WTC11 (cell line): ENCODE data around the gene FAM20A. TPM values are rescaled to one million over a fixed set of nuclear protein-coding genes. Genes with fewer than 3 reads are reported as not detected.

ENCODE experiments used
- ATAC-seq: fragments of 200-7000 bp; cut with Tn5 transposase; 2 replicates; pipeline ENCODE4 v1.10.0; 2021; ENCODE audit warnings: mild to moderate bottlenecking, moderate library complexity
- CTCF ChIA-PET: fragments of 300-600 bp; sonication (Branson Sonifier 250); formaldehyde crosslinking; loops from one replicate; lab custom pipeline; 2021; ENCODE audit warnings: antibody characterized with exemption; lab: Charles Lee
- POLR2A ChIA-PET: fragments of 350-600 bp; sonication (Branson Sonifier 250); formaldehyde crosslinking; loops from one replicate; lab custom pipeline; 2021; ENCODE audit warnings: antibody characterized with exemption; lab: Charles Lee
- DNase-seq: peaks from one replicate; pipeline ENCODE4 v3.0.0; 2021; ENCODE audit warnings: low spot score
- H3K27ac Mint-ChIP-seq: 2 replicates; pipeline ENCODE4 v1.8.0; 2021; ENCODE audit warnings: mixed read lengths
- H3K27me3 Mint-ChIP-seq: 2 replicates; pipeline ENCODE4 v1.8.0; 2021; ENCODE audit warnings: low read depth, mild to moderate bottlenecking, moderate library complexity, mixed read lengths
- H3K36me3 Mint-ChIP-seq: 2 replicates; pipeline ENCODE4 v1.8.0; 2021; ENCODE audit warnings: mixed read lengths
- H3K4me1 Mint-ChIP-seq: 2 replicates; pipeline ENCODE4 v1.8.0; 2022; ENCODE audit warnings: mixed read lengths
- H3K4me3 Mint-ChIP-seq: 2 replicates; pipeline ENCODE4 v1.8.0; 2021; ENCODE audit warnings: mild to moderate bottlenecking, moderate library complexity, mixed read lengths
- H3K9me3 Mint-ChIP-seq: 2 replicates; pipeline ENCODE4 v1.8.0; 2021; ENCODE audit warnings: mixed read lengths
- ELF4 ChIP-seq: sonication (generic); formaldehyde crosslinking; IDR thresholded peaks from 2 replicates; pipeline ENCODE4 v1.8.1; 2022; ENCODE audit warnings: low read depth, mild to moderate bottlenecking, moderate library complexity, missing genetic modification reagents
- EMX1 ChIP-seq: fragments of 250-450 bp; sonication (Bioruptor Pico); IDR thresholded peaks from 2 replicates; pipeline ENCODE4 v1.8.0; 2021; ENCODE audit warnings: mild to moderate bottlenecking
- GRHL2 ChIP-seq: fragments of 250-450 bp; sonication (Bioruptor Pico); IDR thresholded peaks from 2 replicates; pipeline ENCODE4 v1.8.0; 2022; ENCODE audit warnings: mild to moderate bottlenecking, moderate library complexity; ENCODE audit not compliant: insufficient replicate concordance, severe bottlenecking
- GTF2I ChIP-seq: fragments of 250-450 bp; sonication (Bioruptor Pico); conservative IDR thresholded peaks from 2 replicates; pipeline ENCODE4 v1.4.0; 2021; ENCODE audit warnings: mild to moderate bottlenecking
- IRF2 ChIP-seq: sonication (generic); formaldehyde crosslinking; IDR thresholded peaks from 2 replicates; pipeline ENCODE4 v1.8.0; 2022; ENCODE audit warnings: low read depth, missing genetic modification reagents, borderline replicate concordance
- JUN ChIP-seq: sonication (generic); formaldehyde crosslinking; IDR thresholded peaks from 2 replicates; pipeline ENCODE4 v1.8.0; 2023; ENCODE audit warnings: mild to moderate bottlenecking, missing genetic modification reagents
- MYBL2 ChIP-seq: sonication (generic); formaldehyde crosslinking; IDR thresholded peaks from 2 replicates; pipeline ENCODE4 v1.8.1; 2023; ENCODE audit warnings: mild to moderate bottlenecking, moderate library complexity, missing genetic modification reagents
- NFATC4 ChIP-seq: fragments of 250-450 bp; sonication (Bioruptor Pico); IDR thresholded peaks from 2 replicates; pipeline ENCODE4 v1.9.0; 2021; ENCODE audit warnings: mild to moderate bottlenecking
- OVOL2 ChIP-seq: fragments of 250-450 bp; sonication (Bioruptor Pico); IDR thresholded peaks from 2 replicates; pipeline ENCODE4 v1.9.0; 2021; ENCODE audit warnings: mild to moderate bottlenecking, borderline replicate concordance
- ZNF138 ChIP-seq: sonication (generic); formaldehyde crosslinking; conservative IDR thresholded peaks from 2 replicates; pipeline ENCODE4 v1.8.1; 2022; ENCODE audit warnings: mild to moderate bottlenecking, moderate library complexity, missing genetic modification reagents
- ZNF317 ChIP-seq: sonication (generic); formaldehyde crosslinking; IDR thresholded peaks from 2 replicates; pipeline ENCODE4 v1.8.1; 2023; ENCODE audit warnings: low read depth, mild to moderate bottlenecking, moderate library complexity, missing genetic modification reagents, borderline replicate concordance
- ZNF671 ChIP-seq: fragments of 250-450 bp; sonication (Bioruptor Pico); IDR thresholded peaks from 2 replicates; pipeline ENCODE4 v1.8.0; 2021; ENCODE audit warnings: mild to moderate bottlenecking
- total RNA-seq: library from RNA; stranded (reverse); gene quantifications from 3 replicates; pipeline ENCODE4 v1.2.3, GENCODE V29; 2021
- TF ChIP-seq, protein P1 (sequence below): sonication (generic); formaldehyde crosslinking; IDR thresholded peaks from 2 replicates; pipeline ENCODE4 v1.8.0; 2023; ENCODE audit warnings: missing genetic modification reagents
- TF ChIP-seq, protein P2 (sequence below): sonication (generic); formaldehyde crosslinking; IDR thresholded peaks from 2 replicates; pipeline ENCODE4 v1.8.1; 2022; ENCODE audit warnings: low read depth, mild to moderate bottlenecking, moderate library complexity, missing genetic modification reagents, borderline replicate concordance
- TF ChIP-seq, protein P3 (sequence below): sonication (generic); formaldehyde crosslinking; IDR thresholded peaks from 2 replicates; pipeline ENCODE4 v1.8.0; 2023; ENCODE audit warnings: mild to moderate bottlenecking, missing genetic modification reagents
- TF ChIP-seq, protein P4 (sequence below): fragments of 250-450 bp; sonication (Bioruptor Pico); IDR thresholded peaks from 2 replicates; pipeline ENCODE4 v1.9.0; 2021; ENCODE audit warnings: moderate library complexity, mild to moderate bottlenecking, inconsistent platforms, borderline replicate concordance

Gene FAM20A
- total RNA-seq, 1 experiment from 2014 or later: 5.8 TPM

DNA sequence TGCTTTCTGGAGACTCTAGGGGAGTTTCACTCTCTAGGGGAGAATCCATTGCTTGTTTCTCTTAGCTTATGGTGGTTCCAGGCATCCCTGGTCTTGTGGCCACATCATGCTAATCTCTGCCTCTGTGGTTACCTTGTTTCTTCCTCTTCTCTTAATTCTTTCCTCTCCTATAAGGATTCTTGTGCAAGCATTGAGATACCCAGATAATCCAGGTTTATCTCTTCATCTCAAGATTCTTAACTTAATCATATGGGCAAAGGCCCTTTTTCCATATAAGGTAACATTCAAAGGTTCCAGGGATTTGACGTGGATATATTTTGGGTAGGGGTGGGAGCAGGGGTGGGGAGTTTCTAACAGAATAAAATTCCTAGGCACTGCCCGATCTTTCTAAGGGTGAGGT, 32.6 kb downstream of the FAM20A start (continued):
- TF ChIP-seq NFATC4 (CRISPR knock-in tag) (no peak), ZNF671 (CRISPR knock-in tag) (no peak)

DNA sequence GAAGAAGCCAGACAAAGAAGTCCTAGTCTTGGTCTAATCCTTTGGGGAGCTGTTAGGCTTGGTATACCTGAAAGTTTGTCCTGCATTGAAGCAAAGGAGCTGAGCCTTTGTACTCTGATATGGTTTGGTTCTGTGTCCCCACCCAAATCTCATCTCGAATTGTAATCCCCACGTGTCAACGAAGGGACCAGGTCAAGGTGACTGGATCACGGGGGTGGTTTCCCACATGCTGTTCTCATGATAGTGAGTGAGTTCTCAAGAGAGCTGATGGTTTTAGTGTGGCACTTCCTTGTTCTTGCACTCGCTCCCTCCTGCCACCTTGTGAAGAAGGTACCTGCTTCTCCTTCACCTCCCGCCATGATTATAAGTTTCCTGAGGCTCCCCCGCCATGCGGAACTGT, 33.6 kb downstream of the FAM20A start:
- Mint-ChIP-seq H3K4me3 (no peak overlapping the region), H3K36me3 (no peaks in the 10 kb centered on the region), H3K9me3 (no peaks in the 10 kb centered on the region), H3K4me1 (no peaks in the 10 kb centered on the region)
- no peak for ATAC-seq
- TF ChIP-seq MYBL2 (CRISPR knock-in tag) (no peak), GRHL2 (CRISPR knock-in tag) (no peak), IRF2 (no peak), ELF4 (CRISPR knock-in tag) (no peak)
- TF ChIP-seq, protein P1, sequence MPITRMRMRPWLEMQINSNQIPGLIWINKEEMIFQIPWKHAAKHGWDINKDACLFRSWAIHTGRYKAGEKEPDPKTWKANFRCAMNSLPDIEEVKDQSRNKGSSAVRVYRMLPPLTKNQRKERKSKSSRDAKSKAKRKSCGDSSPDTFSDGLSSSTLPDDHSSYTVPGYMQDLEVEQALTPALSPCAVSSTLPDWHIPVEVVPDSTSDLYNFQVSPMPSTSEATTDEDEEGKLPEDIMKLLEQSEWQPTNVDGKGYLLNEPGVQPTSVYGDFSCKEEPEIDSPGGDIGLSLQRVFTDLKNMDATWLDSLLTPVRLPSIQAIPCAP (CRISPR knock-in tag): no peak
- TF ChIP-seq, protein P2, sequence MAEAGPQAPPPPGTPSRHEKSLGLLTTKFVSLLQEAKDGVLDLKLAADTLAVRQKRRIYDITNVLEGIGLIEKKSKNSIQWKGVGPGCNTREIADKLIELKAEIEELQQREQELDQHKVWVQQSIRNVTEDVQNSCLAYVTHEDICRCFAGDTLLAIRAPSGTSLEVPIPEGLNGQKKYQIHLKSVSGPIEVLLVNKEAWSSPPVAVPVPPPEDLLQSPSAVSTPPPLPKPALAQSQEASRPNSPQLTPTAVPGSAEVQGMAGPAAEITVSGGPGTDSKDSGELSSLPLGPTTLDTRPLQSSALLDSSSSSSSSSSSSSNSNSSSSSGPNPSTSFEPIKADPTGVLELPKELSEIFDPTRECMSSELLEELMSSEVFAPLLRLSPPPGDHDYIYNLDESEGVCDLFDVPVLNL: no peak
- TF ChIP-seq, protein P3, sequence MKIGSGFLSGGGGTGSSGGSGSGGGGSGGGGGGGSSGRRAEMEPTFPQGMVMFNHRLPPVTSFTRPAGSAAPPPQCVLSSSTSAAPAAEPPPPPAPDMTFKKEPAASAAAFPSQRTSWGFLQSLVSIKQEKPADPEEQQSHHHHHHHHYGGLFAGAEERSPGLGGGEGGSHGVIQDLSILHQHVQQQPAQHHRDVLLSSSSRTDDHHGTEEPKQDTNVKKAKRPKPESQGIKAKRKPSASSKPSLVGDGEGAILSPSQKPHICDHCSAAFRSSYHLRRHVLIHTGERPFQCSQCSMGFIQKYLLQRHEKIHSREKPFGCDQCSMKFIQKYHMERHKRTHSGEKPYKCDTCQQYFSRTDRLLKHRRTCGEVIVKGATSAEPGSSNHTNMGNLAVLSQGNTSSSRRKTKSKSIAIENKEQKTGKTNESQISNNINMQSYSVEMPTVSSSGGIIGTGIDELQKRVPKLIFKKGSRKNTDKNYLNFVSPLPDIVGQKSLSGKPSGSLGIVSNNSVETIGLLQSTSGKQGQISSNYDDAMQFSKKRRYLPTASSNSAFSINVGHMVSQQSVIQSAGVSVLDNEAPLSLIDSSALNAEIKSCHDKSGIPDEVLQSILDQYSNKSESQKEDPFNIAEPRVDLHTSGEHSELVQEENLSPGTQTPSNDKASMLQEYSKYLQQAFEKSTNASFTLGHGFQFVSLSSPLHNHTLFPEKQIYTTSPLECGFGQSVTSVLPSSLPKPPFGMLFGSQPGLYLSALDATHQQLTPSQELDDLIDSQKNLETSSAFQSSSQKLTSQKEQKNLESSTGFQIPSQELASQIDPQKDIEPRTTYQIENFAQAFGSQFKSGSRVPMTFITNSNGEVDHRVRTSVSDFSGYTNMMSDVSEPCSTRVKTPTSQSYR: no peak
- TF ChIP-seq, protein P4, sequence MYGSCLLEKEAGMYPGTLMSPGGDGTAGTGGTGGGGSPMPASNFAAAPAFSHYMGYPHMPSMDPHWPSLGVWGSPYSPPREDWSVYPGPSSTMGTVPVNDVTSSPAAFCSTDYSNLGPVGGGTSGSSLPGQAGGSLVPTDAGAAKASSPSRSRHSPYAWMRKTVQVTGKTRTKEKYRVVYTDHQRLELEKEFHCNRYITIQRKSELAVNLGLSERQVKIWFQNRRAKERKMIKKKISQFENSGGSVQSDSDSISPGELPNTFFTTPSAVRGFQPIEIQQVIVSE (CRISPR knock-in tag): no peak
- TF ChIP-seq, all 79 proteins: peak for 0
- no peak for DNase-seq
- ChIA-PET POLR2A (no interaction called here), CTCF (no interaction called here)
- no peaks in the 10 kb centered on the region for H3K27me3 Mint-ChIP-seq
- H3K27ac Mint-ChIP-seq: no peak overlapping the region

DNA sequence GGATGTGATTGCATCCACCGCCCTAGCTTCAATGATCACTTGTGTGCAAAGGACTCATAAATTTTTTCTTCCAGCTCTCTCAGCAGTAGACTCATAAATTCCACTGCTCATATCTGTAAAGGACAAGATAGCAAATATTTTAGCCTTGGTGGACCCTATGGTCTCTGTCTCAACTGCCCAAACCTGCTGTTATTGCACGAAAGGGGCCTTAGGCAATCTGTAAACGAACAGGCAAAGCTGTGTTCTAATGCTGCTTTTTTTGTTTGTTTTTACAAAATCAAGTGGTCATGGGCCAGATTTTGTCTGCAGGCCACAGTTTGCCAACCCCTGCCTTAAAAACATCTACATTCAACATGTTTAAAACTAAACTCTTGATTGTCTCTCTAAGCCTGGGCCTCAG, 34.1 kb downstream of the FAM20A start:
- H3K36me3 Mint-ChIP-seq: no peaks in the 10 kb centered on the region
- ChIA-PET CTCF (no interaction called here), POLR2A (no interaction called here)
- TF ChIP-seq OVOL2 (CRISPR knock-in tag) (no peak), ZNF138 (CRISPR knock-in tag) (no peak)
- H3K27me3 Mint-ChIP-seq: no peaks in the 10 kb centered on the region
- H3K9me3 Mint-ChIP-seq: no peaks in the 10 kb centered on the region
- DNase-seq (no peak), ATAC-seq (no peak)
- no peaks in the 10 kb centered on the region for H3K4me1 Mint-ChIP-seq
- no peak overlapping the region for H3K27ac Mint-ChIP-seq
- H3K4me3 Mint-ChIP-seq: no peak overlapping the region

DNA sequence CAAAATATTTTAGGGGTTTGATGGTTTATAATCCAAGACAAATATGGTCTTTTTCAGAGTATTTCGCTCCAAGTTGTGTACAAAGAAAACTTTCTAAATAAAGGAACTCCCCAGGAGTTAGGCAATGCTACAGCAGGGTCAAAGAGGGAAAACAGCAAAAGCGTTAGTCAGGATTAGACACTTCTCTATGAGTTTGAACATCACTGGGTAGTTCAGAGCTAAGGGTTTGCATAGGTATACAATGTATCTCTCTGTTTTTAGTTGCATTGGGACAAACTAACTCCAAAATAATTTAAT, 34.8 kb downstream of the FAM20A start:
- ChIA-PET CTCF (no interaction called here), POLR2A (no interaction called here)
- H3K36me3 Mint-ChIP-seq: no peaks in the 10 kb centered on the region
- no peak overlapping the region for H3K27ac Mint-ChIP-seq
- H3K4me3 Mint-ChIP-seq: no peak overlapping the region
- no peaks in the 10 kb centered on the region for H3K27me3 Mint-ChIP-seq
- H3K4me1 Mint-ChIP-seq: no peaks in the 10 kb centered on the region
- DNase-seq (no peak), ATAC-seq (no peak)
- no peaks in the 10 kb centered on the region for H3K9me3 Mint-ChIP-seq
- TF ChIP-seq JUN (CRISPR knock-in tag) (no peak), ELF4 (CRISPR knock-in tag) (no peak), EMX1 (CRISPR knock-in tag) (no peak), GTF2I (CRISPR knock-in tag) (no peak), ZNF317 (CRISPR knock-in tag) (no peak)
